HCT116 (cell line): ENCODE results near the gene GPI. TPM values are rescaled to one million over a fixed set of nuclear protein-coding genes. Genes with fewer than 3 reads are reported as not detected.
A peak's percentile ranks its signal among the peaks of the same experiment; 100 is the strongest.

Experiments
- ATAC-seq: fragments of 200-7000 bp; cut with Tn5 transposase; 2 replicates; pipeline ENCODE4 v1.9.1; 2020; ENCODE audit warnings: mild to moderate bottlenecking, moderate library complexity
- BruUV-seq: library from RNA; stranded (reverse); fragments of 400-500 nt; replicated peaks from 2 replicates; lab custom pipeline; 2021; lab: Mats Ljungman, UMichigan
- CTCF ChIA-PET: fragments of 300-600 bp; sonication (Branson Sonifier 250); formaldehyde crosslinking; loops from one replicate; lab custom pipeline; 2021; ENCODE audit warnings: antibody characterized with exemption; lab: Charles Lee
- POLR2A ChIA-PET: fragments of 300-600, 350-600 bp; sonication (Branson Sonifier 250); formaldehyde crosslinking; loops from one replicate; lab custom pipeline; 2021; ENCODE audit warnings: antibody characterized with exemption; lab: Charles Lee
- RAD21 ChIA-PET, 2 experiments: fragments of 300-600 bp; sonication (Branson Sonifier 250); formaldehyde crosslinking; loops; one replicate each; lab custom pipeline; 2023; ENCODE audit warnings: low total read pairs in 2 of 2; ENCODE audit not compliant: uncharacterized antibody in 2 of 2, unreplicated experiment in 2 of 2, low non-redundant PET in 1 of 2; lab: Charles Lee
- DNase-seq: peaks from one replicate; pipeline ENCODE4 v3.0.0-alpha.2; 2010; ENCODE audit warnings: low read depth, low spot score
- H2AFZ ChIP-seq: fragments of 200-600 bp; shearing (Covaris generic), sonication (generic); 2 replicates; pipeline ENCODE4 v1.6.1; 2017; ENCODE audit warnings: low read depth, mixed run types, mixed read lengths, antibody characterized with exemption, low read length; ENCODE audit not compliant: poor library complexity, severe bottlenecking
- H3K27ac ChIP-seq: 2 replicates; pipeline ENCODE4 v1.5.1; 2012; ENCODE audit warnings: low read depth, low read length
- H3K27me3 ChIP-seq: fragments of 200-600 bp; sonication (generic); 2 replicates; pipeline ENCODE4 v1.6.1; 2016; ENCODE audit warnings: mixed run types, low read length, mixed read lengths; ENCODE audit not compliant: insufficient read depth
- H3K36me3 ChIP-seq, 2 experiments: fragments of 200-500 bp in 1 of 2; fragments of 200-600 bp in 1 of 2; sonication (Bioruptor generic) in 1 of 2; sonication (generic) in 1 of 2; 2 replicates each; pipeline versions ENCODE4 v1.5.1 to v1.6.1; 2014 to 2016; ENCODE audit warnings: low read length in 2 of 2, inconsistent platforms in 1 of 2, mixed read lengths in 1 of 2, mixed run types in 1 of 2; ENCODE audit not compliant: insufficient read depth in 2 of 2, control insufficient read depth in 1 of 2
- H3K4me1 ChIP-seq, 2 experiments: fragments of 200-600 bp in 1 of 2; sonication (generic) in 1 of 2; 2 replicates each; pipeline versions ENCODE4 v1.5.1 to v1.6.1; 2012 to 2017; ENCODE audit warnings: low read length in 2 of 2, inconsistent platforms in 1 of 2, mild to moderate bottlenecking in 1 of 2, mixed read lengths in 1 of 2, mixed run types in 1 of 2, moderate library complexity in 1 of 2; ENCODE audit not compliant: insufficient read depth in 2 of 2, control insufficient read depth in 1 of 2
- H3K4me2 ChIP-seq: fragments of 200-600 bp; sonication (generic); 2 replicates; pipeline ENCODE4 v1.6.1; 2017; ENCODE audit warnings: mixed run types, low read length, mixed read lengths
- H3K4me3 ChIP-seq, 2 experiments: fragments of 200-600 bp in 1 of 2; sonication (generic) in 1 of 2; replicated peaks in 1 of 2; 2 replicates each; pipeline ENCODE4 v1.5.1; 2011 to 2016; ENCODE audit warnings: low read length in 2 of 2, control low read depth in 1 of 2, low read depth in 1 of 2, mild to moderate bottlenecking in 1 of 2, mixed read lengths in 1 of 2, mixed run types in 1 of 2
- H3K79me2 ChIP-seq: fragments of 200-600 bp; sonication (generic); 2 replicates; pipeline ENCODE4 v1.6.1; 2017; ENCODE audit warnings: mild to moderate bottlenecking, mixed run types, low read length, moderate library complexity, mixed read lengths; ENCODE audit not compliant: insufficient read depth
- H3K9ac ChIP-seq: fragments of 200-600 bp; sonication (generic); 2 replicates; pipeline ENCODE4 v1.6.1; 2016; ENCODE audit warnings: low read length, mixed read lengths
- H3K9me2 ChIP-seq: fragments of 200-600 bp; sonication (generic), shearing (Covaris generic); 2 replicates; pipeline ENCODE4 v1.6.1; 2017; ENCODE audit warnings: mixed run types, mild to moderate bottlenecking, moderate library complexity; ENCODE audit not compliant: insufficient read depth
- H3K9me3 ChIP-seq, 2 experiments: fragments of 200-500 bp in 1 of 2; fragments of 200-600 bp in 1 of 2; sonication (Bioruptor generic) in 1 of 2; sonication (generic) in 1 of 2; 2 replicates each; pipeline ENCODE4 v1.6.1; 2014 to 2017; ENCODE audit warnings: low read length in 2 of 2, mixed read lengths in 2 of 2, inconsistent platforms in 1 of 2, low read depth in 1 of 2, mild to moderate bottlenecking in 1 of 2, mixed run types in 1 of 2, moderate library complexity in 1 of 2; ENCODE audit not compliant: control insufficient read depth in 1 of 2, insufficient read depth in 1 of 2
- H4K20me1 ChIP-seq: fragments of 200-600 bp; sonication (generic), shearing (Covaris generic); 2 replicates; pipeline ENCODE4 v1.6.1; 2017; ENCODE audit warnings: mixed run types, mild to moderate bottlenecking, moderate library complexity; ENCODE audit not compliant: insufficient read depth
- CEBPB ChIP-seq: IDR thresholded peaks from 2 replicates; pipeline ENCODE4 v1.6.1; 2012; ENCODE audit warnings: low read depth
- POLR2AphosphoS5 ChIP-seq: IDR thresholded peaks from 2 replicates; pipeline ENCODE4 v1.6.1; 2011; ENCODE audit warnings: mild to moderate bottlenecking, low read depth, low read length, moderate library complexity
- RAD21 ChIP-seq: IDR thresholded peaks from 2 replicates; pipeline ENCODE4 v1.6.1; 2012; ENCODE audit warnings: low read depth, mild to moderate bottlenecking
- SP1 ChIP-seq: IDR thresholded peaks from 2 replicates; pipeline ENCODE4 v1.6.1; 2012; ENCODE audit warnings: low read depth
- SRF ChIP-seq: IDR thresholded peaks from 2 replicates; pipeline ENCODE4 v1.6.1; 2012; ENCODE audit warnings: low read depth
- YY1 ChIP-seq: IDR thresholded peaks from 2 replicates; pipeline ENCODE4 v1.6.1; 2011; ENCODE audit warnings: low read length, low read depth, moderate library complexity, mild to moderate bottlenecking; ENCODE audit not compliant: insufficient replicate concordance; ENCODE audit errors: extremely low read depth
- intact Hi-C: fragments of 100-400 bp; cut with micrococcal nuclease; formaldehyde crosslinking; loops from 2 replicates; pipeline ENCODE4 v1.10.0; 2022
- total RNA-seq: library from RNA; stranded (reverse); gene quantifications from one replicate; pipeline ENCODE4 v1.2.1, GENCODE V29; 2021; ENCODE audit not compliant: unreplicated experiment
- TF ChIP-seq, protein P1 (sequence below), 3 experiments: fragments of 200-600 bp in 1 of 3; sonication (generic) in 1 of 3; IDR thresholded peaks in 2 of 3; conservative IDR thresholded peaks in 1 of 3; 2 replicates each; pipeline ENCODE4 v1.5.1; 2012 to 2017; ENCODE audit warnings: low read depth in 2 of 3, low read length in 2 of 3, antibody characterized with exemption in 1 of 3, borderline replicate concordance in 1 of 3, control low read depth in 1 of 3, mild to moderate bottlenecking in 1 of 3, mixed read lengths in 1 of 3, mixed run types in 1 of 3, moderate library complexity in 1 of 3; ENCODE audit not compliant: insufficient read depth in 1 of 3
- TF ChIP-seq, protein P2 (sequence below): IDR thresholded peaks from 2 replicates; pipeline ENCODE4 v1.6.1; 2012
- TF ChIP-seq, protein P3 (sequence below): IDR thresholded peaks from 2 replicates; pipeline ENCODE4 v1.6.1; 2012
- TF ChIP-seq, protein P4 (sequence below): IDR thresholded peaks from 2 replicates; pipeline ENCODE4 v1.6.1; 2012; ENCODE audit warnings: low read depth

GPI gene
- total RNA-seq, 1 experiment from 2014 or later, result 787 TPM

DNA sequence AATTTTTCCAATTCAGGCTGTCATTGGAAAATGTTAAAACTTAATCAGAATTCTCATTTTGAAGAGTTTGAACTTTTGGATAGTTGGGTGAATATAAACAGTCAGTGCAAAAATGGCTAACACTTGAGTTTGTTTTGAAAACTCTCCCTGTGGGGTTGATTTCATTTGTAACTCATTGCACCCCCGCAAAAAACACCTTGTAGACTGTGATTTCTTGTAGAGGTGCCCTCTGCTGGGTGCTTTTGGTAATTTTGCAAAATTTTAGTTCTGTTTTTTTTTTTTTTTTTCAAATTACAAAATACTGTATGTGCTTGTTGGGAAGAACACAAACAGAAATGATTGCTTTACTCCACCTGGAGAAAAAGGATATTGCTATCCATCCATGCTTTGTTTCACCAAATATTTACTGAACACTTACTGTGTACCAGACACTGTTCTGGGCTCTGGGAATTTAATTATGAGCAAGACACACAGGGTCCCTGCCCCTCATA is 28.2 kb upstream of the GPI start:
- H3K9me2 ChIP-seq, result no peaks in the 10 kb centered on the region
- intact Hi-C loops, result loop anchor here (5.0 kb wide), 1 partner anchor 95 kb away; no protein-coding TSS in a partner anchor
- no TSS peak for BruUV-seq
- TF ChIP-seq RAD21, result peak; percentile 47
- no peak for TF ChIP-seq SRF
- TF ChIP-seq, protein P1, sequence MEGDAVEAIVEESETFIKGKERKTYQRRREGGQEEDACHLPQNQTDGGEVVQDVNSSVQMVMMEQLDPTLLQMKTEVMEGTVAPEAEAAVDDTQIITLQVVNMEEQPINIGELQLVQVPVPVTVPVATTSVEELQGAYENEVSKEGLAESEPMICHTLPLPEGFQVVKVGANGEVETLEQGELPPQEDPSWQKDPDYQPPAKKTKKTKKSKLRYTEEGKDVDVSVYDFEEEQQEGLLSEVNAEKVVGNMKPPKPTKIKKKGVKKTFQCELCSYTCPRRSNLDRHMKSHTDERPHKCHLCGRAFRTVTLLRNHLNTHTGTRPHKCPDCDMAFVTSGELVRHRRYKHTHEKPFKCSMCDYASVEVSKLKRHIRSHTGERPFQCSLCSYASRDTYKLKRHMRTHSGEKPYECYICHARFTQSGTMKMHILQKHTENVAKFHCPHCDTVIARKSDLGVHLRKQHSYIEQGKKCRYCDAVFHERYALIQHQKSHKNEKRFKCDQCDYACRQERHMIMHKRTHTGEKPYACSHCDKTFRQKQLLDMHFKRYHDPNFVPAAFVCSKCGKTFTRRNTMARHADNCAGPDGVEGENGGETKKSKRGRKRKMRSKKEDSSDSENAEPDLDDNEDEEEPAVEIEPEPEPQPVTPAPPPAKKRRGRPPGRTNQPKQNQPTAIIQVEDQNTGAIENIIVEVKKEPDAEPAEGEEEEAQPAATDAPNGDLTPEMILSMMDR (IDR thresholded peaks at IDR 0.05 in 2 of 3, conservative IDR thresholded peaks at IDR 0.05 in 1 of 3; ENCODE audit: borderline replicate concordance in 1 of 3, insufficient read depth in 1 of 3, low read depth in 2 of 3, low read length in 2 of 3), result peak; percentile 38 to 73 (median 51); a peak in 5 of 6 replicates
- TF ChIP-seq, all 23 proteins: peak for 2
- no peak overlapping the region for H3K4me2 ChIP-seq
- POLR2A ChIA-PET, result no interaction called here
- H3K4me3 ChIP-seq, result no peak overlapping the region
- H4K20me1 ChIP-seq, result no peaks in the 10 kb centered on the region
- no peak overlapping the region for H3K9ac ChIP-seq
- peaks cover 7 to 22% of the 10 kb centered on the region in 2 experiments; a peak in 3 of 4 replicates for H3K36me3 ChIP-seq
- CTCF ChIA-PET, result interaction anchor here (1.1 kb wide), 1 partner anchor 10 kb away, joined by 3 read pairs; no protein-coding TSS in a partner anchor
- RAD21 ChIA-PET, result no interaction called here
- H3K27me3 ChIP-seq, result no peaks in the 10 kb centered on the region
- no peaks in the 10 kb centered on the region for H3K9me3 ChIP-seq
- ATAC-seq (no peak), DNase-seq (peak; percentile 8)
- peaks cover 0 to 4% of the 10 kb centered on the region in 2 experiments; a peak in 1 of 4 replicates for H3K4me1 ChIP-seq
- H3K27ac ChIP-seq, result no peak overlapping the region
- H2AFZ ChIP-seq, result no peak overlapping the region
- no peaks in the 10 kb centered on the region for H3K79me2 ChIP-seq

DNA sequence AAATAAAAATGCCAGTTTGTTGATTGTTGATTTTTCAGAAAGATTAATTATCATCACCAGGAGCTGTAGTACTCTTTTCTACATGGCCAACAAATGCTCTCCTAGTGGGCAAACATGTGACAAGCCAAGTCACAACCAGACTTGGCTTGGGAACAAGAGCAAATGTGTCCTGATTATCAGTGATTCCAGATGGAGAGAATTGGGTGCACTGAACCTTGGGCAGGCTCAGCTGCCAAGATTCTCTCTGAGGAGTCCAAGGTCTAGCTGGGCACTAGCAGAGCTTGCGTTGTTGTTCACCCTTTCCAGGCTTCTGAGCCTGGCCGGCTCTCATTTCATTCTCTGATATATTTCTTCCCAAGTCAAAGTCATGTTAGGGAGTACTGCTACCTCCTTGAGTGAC is 27.3 kb upstream of the GPI start:
- peaks cover 16 to 26% of the 10 kb centered on the region in 2 experiments for H3K36me3 ChIP-seq
- CTCF ChIA-PET, result interaction anchor here (0.6 to 1.9 kb wide), 3 partner anchors 9 to 118 kb away, joined by 3 to 4 read pairs (median 4); no protein-coding TSS in a partner anchor
- intact Hi-C loops, result loop anchor here (5.0 kb wide), 1 partner anchor 95 kb away; no protein-coding TSS in a partner anchor
- TF ChIP-seq YY1 (no peak), POLR2AphosphoS5 (no peak), RAD21 (no peak), CEBPB (no peak), SP1 (no peak)
- TF ChIP-seq, protein P2, sequence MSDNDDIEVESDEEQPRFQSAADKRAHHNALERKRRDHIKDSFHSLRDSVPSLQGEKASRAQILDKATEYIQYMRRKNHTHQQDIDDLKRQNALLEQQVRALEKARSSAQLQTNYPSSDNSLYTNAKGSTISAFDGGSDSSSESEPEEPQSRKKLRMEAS, result no peak
- TF ChIP-seq, protein P3, sequence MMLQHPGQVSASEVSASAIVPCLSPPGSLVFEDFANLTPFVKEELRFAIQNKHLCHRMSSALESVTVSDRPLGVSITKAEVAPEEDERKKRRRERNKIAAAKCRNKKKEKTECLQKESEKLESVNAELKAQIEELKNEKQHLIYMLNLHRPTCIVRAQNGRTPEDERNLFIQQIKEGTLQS, result no peak
- TF ChIP-seq, protein P4, sequence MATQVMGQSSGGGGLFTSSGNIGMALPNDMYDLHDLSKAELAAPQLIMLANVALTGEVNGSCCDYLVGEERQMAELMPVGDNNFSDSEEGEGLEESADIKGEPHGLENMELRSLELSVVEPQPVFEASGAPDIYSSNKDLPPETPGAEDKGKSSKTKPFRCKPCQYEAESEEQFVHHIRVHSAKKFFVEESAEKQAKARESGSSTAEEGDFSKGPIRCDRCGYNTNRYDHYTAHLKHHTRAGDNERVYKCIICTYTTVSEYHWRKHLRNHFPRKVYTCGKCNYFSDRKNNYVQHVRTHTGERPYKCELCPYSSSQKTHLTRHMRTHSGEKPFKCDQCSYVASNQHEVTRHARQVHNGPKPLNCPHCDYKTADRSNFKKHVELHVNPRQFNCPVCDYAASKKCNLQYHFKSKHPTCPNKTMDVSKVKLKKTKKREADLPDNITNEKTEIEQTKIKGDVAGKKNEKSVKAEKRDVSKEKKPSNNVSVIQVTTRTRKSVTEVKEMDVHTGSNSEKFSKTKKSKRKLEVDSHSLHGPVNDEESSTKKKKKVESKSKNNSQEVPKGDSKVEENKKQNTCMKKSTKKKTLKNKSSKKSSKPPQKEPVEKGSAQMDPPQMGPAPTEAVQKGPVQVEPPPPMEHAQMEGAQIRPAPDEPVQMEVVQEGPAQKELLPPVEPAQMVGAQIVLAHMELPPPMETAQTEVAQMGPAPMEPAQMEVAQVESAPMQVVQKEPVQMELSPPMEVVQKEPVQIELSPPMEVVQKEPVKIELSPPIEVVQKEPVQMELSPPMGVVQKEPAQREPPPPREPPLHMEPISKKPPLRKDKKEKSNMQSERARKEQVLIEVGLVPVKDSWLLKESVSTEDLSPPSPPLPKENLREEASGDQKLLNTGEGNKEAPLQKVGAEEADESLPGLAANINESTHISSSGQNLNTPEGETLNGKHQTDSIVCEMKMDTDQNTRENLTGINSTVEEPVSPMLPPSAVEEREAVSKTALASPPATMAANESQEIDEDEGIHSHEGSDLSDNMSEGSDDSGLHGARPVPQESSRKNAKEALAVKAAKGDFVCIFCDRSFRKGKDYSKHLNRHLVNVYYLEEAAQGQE, result no peak

More for the DNA sequence above, 27.3 kb upstream of the GPI start:
- Histone ChIP-seq H3K27me3 (no peaks in the 10 kb centered on the region), H4K20me1 (no peaks in the 10 kb centered on the region), H2AFZ (no peak overlapping the region), H3K9me3 (no peaks in the 10 kb centered on the region), H3K4me2 (no peak overlapping the region), H3K9ac (no peak overlapping the region), H3K27ac (no peak overlapping the region), H3K4me3 (no peak overlapping the region), H3K9me2 (no peaks in the 10 kb centered on the region), H3K4me1 (peaks cover 0 to 4% of the 10 kb centered on the region in 2 experiments; a peak in 1 of 4 replicates), H3K79me2 (no peaks in the 10 kb centered on the region)
- ChIA-PET POLR2A (no interaction called here), RAD21 (interaction anchor here in 1 of 2 experiments (1.1 kb wide), 1 partner anchor 97 kb away, joined by 4 read pairs; no protein-coding TSS in a partner anchor)
- BruUV-seq, result no TSS peak
- DNase-seq (no peak), ATAC-seq (no peak)
